GM18867 (cell line): Measurements from ENCODE around the gene WWC2.

Experiments
- ATAC-seq: cut with Tn5 transposase; IDR thresholded peaks from one replicate; pipeline ENCODE4 v1.9.1; 2021; ENCODE audit warnings: mild to moderate bottlenecking, moderate library complexity; ENCODE audit not compliant: unreplicated experiment

The WWC2 gene

GRCh38 chr4:183164963-183165362 is 65.9 kb downstream of the WWC2 start:
- ATAC-seq: no peak

DNA sequence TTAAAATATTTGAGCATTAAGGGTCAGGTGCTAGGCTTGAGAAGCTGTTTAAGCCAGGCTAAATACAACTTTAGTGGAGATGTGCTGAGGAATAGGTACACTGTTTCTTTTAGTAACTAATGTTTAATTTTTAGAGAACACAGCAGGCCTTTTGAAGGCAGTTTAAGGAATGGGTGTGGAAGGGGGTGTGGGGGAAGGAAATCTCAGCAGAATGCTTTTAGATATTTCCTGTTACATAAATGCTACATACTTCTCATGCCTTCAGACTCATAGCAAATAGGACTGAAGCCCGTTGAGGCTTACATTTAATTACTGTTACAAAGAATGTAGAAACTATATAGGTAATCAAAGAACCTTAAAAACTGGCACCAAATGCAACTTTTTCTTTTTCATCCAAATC is 66.3 kb downstream of the WWC2 start:
- ATAC-seq: no peak

- no peak for ATAC-seq
Observed at GRCh38 chr4:183170894-183171293, 71.8 kb downstream of the WWC2 start.

- ATAC-seq: no peak
Observed at GRCh38 chr4:183171484-183172267, 72.6 kb downstream of the WWC2 start.

- no peak for ATAC-seq
Observed at GRCh38 chr4:183172881-183173280, 73.8 kb downstream of the WWC2 start.

DNA sequence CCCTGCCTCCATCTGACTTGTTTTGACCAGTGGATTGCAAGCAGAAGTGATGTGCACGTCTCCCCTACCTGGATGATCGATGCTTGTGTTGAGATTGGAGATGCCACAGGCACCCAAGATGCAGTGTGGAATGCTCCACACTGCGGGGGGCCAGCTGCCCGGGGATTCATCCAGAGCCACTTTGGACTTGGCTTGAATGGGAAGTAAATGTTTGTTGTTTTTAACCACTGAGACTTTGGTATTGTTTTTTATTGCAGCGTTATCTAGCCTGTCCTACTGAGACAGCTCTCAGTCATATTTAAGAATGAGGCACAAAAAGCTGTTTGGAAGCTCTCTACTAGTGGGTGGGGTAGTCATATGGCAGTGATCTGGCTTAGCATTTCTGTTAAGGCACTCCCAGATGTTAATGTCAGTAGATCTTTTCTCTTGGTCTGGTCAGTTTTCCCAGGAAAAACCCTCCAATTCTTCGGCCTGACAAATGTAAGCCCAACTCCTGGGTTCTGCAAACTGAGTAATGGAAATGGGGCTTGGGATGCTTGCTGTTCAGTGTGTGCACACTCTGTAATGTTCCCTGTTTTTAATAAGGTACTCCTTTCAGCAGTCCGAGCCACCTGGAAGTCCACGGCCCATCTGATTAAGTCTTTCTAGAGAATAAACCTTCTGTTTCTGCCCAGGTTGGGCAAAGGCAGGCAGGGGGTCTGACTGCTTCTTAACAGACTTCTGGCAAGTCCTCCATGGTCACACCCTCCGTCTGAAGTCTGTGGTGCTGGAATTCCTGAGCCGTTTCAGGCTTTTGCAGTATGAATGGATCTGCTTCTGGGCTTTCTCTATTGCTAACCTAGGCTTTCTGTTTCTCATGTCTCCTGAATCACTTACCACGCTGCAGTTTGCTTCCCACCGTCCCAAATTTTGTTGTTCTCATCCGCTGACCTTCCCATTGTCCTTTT is 74.8 kb downstream of the WWC2 start:
- no peak for ATAC-seq

GRCh38 chr4:183175631-183176232 is 76.7 kb downstream of the WWC2 start:
- no peak for ATAC-seq

DNA sequence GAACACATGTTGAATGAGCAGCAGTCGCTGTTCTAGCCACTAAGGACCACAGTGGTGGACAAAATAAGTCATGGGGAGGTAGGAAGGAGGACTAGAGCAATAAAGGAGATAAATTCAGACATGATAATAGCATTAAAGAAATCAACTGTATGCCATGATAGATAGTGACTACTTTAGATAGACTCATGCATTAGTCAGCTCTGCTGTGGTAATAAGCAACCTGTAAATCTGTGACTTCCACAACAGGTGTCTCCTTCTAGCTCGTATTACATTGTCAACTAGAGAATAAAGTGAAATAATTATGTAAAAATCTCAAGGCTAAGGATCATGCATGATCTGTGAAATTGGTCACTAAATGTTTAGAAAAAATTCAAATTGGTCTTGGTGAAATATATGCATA is 77.9 kb downstream of the WWC2 start:
- ATAC-seq: no peak

DNA sequence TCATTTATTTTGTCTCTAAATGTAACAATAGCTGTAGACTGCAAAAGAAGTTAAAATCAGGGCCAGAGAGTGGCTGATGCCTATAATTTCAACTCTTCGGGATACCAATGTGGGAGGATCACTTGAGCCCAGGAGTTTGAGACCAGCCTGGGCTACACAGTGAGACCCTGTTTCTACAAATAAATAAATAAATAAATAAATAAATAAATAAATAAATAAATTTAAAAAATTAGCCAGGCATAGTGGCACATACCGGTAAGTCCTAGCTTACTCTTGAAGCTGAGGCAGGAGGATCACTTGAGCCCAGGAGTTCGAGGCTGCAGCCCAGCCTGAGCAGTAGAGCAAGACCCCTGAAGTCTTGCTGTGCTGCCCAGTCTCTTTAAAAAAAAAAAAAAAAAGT is 79.1 kb downstream of the WWC2 start:
- ATAC-seq: no peak

GRCh38 chr4:183180096-183180495 is 81.0 kb downstream of the WWC2 start:
- no peak for ATAC-seq

DNA sequence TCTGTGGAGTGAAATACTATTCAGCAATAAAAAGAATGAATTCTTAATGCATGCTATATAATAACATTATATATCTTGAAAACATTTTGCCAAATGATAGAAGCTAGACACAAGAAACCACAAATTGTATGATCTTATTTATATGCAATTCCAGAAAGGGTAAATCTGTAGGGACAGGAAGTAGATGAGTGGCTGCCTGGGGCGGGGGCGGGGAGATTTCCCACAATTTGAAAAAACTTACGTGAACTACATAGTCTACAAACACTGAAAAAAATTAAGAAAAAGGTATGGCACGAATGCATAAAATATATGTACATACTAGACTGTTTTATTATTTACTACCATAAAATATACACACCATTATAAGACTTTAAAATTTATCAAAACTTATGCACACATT is 81.6 kb downstream of the WWC2 start:
- ATAC-seq: no peak

- no peak for ATAC-seq
Observed at GRCh38 chr4:183181081-183181480, 82.0 kb downstream of the WWC2 start.

- ATAC-seq: peak; percentile 45
Observed at GRCh38 chr4:183182873-183183725, 84.0 kb downstream of the WWC2 start.

DNA sequence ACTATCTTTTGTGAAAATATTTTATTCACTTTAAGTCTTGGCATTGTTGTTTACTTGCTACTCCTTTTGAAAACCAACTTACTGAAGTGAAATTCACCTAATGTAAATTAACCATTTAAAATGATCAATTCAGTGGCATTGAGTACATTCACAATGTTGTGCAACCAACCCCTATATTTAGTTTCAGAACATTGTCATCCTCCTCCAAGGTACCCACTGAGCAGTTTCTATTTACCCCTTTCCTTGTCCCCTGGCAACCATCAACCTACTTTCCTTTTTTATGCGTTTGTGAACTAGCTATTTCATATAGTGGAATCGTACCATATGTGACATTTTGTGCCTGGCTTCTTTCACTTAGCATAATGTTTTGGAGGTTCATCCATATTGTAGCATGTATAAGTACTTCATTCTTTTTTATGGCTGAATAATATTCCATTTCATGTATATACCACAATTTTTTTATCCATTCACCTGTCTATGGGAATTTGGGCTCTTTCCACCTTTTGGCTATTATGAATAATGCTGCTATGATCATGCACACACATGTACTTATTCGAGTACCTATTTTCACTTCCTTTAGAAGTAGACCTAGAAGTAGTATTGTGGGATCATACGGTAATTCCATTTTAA is 85.0 kb downstream of the WWC2 start:
- no peak for ATAC-seq

DNA sequence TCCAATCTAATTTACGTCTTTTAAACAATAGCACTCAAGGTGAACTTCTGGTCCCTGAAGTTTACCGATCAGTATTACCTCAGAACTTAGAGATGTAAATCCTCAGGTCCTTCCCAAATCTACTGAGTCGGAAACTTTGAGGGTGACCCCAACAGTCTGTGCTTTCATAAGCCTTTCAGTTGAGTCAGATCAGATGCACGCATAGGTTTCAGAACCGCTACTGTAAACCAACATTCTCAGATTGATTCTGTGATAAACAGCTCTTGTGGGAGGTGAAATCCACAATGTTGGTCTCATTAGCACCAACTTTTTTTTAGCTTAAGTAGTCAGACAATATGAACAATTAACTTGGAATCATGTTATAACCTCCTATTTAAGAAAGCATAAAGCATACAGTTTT is 86.0 kb downstream of the WWC2 start:
- peak; percentile 80 for ATAC-seq

DNA sequence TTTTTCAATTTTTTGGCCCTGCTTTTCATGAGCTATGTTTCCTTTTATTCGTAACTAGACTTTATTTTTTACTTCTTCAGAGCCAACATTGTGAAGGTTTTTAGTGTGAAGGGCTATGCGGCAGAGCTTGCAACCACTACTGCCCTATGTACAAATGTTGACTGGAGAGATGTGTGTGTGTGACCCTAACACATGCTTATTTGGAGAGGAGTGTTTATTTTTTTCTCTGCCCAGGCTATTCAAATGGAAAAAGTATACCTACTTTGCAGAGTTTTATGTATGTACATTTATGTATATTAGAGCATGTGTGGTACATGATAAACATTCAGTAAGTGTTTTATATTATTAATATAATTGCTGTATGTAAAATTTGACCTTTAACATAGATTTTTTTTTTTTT is 86.5 kb downstream of the WWC2 start:
- no peak for ATAC-seq

GRCh38 chr4:183186813-183187212 is 87.8 kb downstream of the WWC2 start:
- no peak for ATAC-seq

- ATAC-seq: no peak
Observed at GRCh38 chr4:183190900-183191527, 92.0 kb downstream of the WWC2 start.

- ATAC-seq: no peak
Observed at GRCh38 chr4:183191630-183192029, 92.6 kb downstream of the WWC2 start.

- no peak for ATAC-seq
Observed at GRCh38 chr4:183192571-183192970, 93.5 kb downstream of the WWC2 start.
